GM20000 (cell line): ENCODE results near the gene REV3L.
"Not testable (repeated sequence)": the region's sequence is repeated elsewhere in the genome, so short reads cannot be mapped to it uniquely, and the experiment has no call there.

ENCODE experiments used
- DNase-seq: peaks from one replicate; pipeline ENCODE4 v3.0.0; 2012; ENCODE audit warnings: low spot score
- CTCF ChIP-seq: IDR thresholded peaks from 2 replicates; pipeline ENCODE4 v1.5.1; 2012; ENCODE audit warnings: mild to moderate bottlenecking, control low read depth; ENCODE audit errors: extremely low read depth, missing control alignments

The REV3L gene

DNA sequence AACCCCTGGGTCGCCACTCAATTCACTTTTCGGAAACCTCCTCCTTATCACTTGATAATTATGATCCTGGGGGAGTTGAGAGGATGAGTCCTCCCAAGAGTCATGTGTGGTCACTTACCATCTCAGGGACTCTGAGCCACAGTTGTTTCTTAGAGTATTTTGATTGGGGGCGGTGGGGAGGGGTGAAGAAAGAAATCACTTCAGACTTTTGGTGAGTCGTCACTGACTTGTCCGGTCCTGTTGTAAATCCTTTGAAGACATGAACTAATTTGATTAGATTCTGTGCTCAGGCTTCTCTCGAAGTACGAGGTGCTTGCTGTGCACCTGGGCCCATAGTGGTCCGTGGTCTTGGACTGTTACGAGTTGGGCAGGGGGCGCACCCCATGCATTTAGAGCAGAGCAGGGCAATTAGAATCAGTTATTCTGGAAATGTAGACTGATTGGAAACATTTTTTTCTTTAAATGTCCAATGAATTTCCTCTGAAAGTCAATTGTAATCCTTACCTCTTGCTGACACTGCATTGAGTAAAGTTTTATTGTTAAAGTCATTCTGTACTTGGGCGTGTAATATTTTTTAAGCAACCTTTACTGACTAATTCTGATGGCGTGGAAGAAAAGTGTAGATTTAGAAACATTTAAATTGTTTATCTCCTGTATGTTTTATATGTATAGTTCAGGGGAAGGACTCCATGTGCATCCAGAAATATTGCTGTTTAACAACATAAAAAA is 222.3 kb downstream of the REV3L start:
- TF ChIP-seq CTCF = no peak
- no peak for DNase-seq

- peak; percentile 96 for DNase-seq
- TF ChIP-seq CTCF = peak; percentile 99
These were observed 223.8 kb downstream of the REV3L start for GRCh38 chr6:111259089-111259831.

- DNase-seq = no peak
- no peak for TF ChIP-seq CTCF
These were observed 224.4 kb downstream of the REV3L start for GRCh38 chr6:111258615-111259088.

GRCh38 chr6:111258010-111258409 is 225.0 kb downstream of the REV3L start:
- no peak for TF ChIP-seq CTCF
- no peak for DNase-seq

DNA sequence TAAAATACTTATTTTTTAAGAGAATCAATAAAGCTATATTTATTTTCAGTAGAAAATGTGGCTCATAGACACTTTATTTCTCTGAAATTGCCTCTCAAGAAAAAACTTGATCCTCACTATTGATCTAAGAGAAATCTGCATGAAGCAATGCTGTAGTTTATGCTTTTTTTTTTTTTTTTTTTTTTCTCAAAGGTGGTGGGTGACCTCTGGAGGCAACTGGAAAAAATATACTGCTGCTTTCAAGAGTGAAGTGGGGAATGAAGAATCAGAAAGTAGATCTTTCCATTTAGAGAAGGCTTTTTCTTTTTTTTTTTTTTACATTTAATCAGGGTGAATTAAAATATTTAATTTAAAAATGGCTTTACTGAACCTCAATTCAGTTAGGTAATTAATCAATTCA is 226.4 kb downstream of the REV3L start:
- DNase-seq = no peak
- TF ChIP-seq CTCF = no peak

- not testable (repeated sequence) for DNase-seq
These were observed 227.2 kb downstream of the REV3L start for GRCh38 chr6:111255838-111256237.

- DNase-seq = no peak
- TF ChIP-seq CTCF = no peak
These were observed 228.2 kb downstream of the REV3L start for GRCh38 chr6:111254779-111255166.
